ENCODE results near the gene DCK.

Gene DCK

DNA sequence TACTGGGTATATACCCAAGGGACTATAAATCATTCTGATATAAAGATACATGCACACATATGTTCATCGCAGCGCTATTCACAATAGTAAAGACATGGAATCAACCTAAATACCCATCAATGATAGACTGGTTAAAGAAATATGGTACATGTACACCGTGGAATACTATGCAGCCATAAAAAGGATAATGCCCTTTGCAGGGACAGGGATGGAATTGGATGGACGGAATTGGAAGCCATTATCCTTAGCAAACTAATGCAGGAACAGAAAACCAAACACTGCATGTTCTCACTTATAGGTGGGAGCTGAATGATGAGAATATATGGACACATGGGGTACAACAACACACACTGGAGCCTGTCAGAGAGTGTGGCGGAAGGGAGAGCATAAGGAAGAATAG lies 55.9 kb downstream of the DCK start:
- H3K79me2 ChIP-seq (ENCODE audit: low read length) = no peaks in the 10 kb centered on the region
- no peak overlapping the region for H2AFZ ChIP-seq (ENCODE audit: low read length)
- TF ChIP-seq EZH2 (optimal IDR thresholded peaks at IDR 0.05; ENCODE audit: low read depth, low read length) (no peak), EZH2phosphoT487 (IDR thresholded peaks at IDR 0.05; ENCODE audit: low read length) (no peak)
- TF ChIP-seq, protein P1, sequence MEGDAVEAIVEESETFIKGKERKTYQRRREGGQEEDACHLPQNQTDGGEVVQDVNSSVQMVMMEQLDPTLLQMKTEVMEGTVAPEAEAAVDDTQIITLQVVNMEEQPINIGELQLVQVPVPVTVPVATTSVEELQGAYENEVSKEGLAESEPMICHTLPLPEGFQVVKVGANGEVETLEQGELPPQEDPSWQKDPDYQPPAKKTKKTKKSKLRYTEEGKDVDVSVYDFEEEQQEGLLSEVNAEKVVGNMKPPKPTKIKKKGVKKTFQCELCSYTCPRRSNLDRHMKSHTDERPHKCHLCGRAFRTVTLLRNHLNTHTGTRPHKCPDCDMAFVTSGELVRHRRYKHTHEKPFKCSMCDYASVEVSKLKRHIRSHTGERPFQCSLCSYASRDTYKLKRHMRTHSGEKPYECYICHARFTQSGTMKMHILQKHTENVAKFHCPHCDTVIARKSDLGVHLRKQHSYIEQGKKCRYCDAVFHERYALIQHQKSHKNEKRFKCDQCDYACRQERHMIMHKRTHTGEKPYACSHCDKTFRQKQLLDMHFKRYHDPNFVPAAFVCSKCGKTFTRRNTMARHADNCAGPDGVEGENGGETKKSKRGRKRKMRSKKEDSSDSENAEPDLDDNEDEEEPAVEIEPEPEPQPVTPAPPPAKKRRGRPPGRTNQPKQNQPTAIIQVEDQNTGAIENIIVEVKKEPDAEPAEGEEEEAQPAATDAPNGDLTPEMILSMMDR (IDR thresholded peaks at IDR 0.05; ENCODE audit: low read length) = no peak
- H4K20me1 ChIP-seq (ENCODE audit: insufficient read depth, low read length) = no peaks in the 10 kb centered on the region
- H3F3A ChIP-seq (ENCODE audit: insufficient read depth, low read length) = 0 out of 2 replicates have a peak, but pooled peaks cover 3% of the 10 kb centered on the region
- H3K36me3 ChIP-seq (replicated peaks; ENCODE audit: insufficient read depth, low read length) = no peaks in the 10 kb centered on the region
- no peak for DNase-seq
- no peak overlapping the region for H3K4me2 ChIP-seq (ENCODE audit: low read depth, low read length)
- H3K9me2 ChIP-seq (replicated peaks; ENCODE audit: insufficient read depth, low read length) = no peaks in the 10 kb centered on the region
- no peaks in the 10 kb centered on the region for H3K9me3 ChIP-seq (replicated peaks; ENCODE audit: insufficient read depth, low read length)
- H3K4me3 ChIP-seq (ENCODE audit: low read length) = no peak overlapping the region
- H3K27me3 ChIP-seq (replicated peaks; ENCODE audit: insufficient read depth, low read length) = no peaks in the 10 kb centered on the region
- H3K27ac ChIP-seq (ENCODE audit: low read length) = no peak overlapping the region
- H3K9ac ChIP-seq (ENCODE audit: low read length) = no peak overlapping the region
- peaks cover 8% of the 10 kb centered on the region; the same call in 1 of the 2 replicates for H3K4me1 ChIP-seq (ENCODE audit: low read length)

DNA sequence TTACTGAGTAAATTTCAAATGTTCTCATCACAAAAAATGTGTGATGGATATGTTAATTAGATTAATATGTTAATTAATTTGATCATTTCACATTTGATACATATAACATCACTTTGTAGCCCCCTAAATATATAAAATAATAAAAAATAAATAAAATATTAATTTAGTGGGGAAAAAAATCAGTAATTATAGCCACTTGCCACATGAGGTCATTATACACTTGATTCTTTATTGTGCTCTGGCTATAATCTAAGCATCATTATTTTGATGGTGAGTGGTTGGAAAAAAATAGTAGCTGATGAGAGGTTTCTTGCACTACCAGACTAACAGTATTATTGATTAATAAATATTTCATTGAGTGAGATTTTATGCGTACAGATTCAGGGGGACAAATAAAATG lies 57.4 kb downstream of the DCK start:
- Histone ChIP-seq H3K4me1 (ENCODE audit: low read length) (peaks cover 8% of the 10 kb centered on the region; the same call in 1 of the 2 replicates), H3K27me3 (replicated peaks; ENCODE audit: insufficient read depth, low read length) (no peaks in the 10 kb centered on the region), H3K9me2 (replicated peaks; ENCODE audit: insufficient read depth, low read length) (no peaks in the 10 kb centered on the region), H3K4me3 (ENCODE audit: low read length) (no peak overlapping the region), H3K79me2 (ENCODE audit: low read length) (no peaks in the 10 kb centered on the region), H3K27ac (ENCODE audit: low read length) (no peak overlapping the region), H3K36me3 (replicated peaks; ENCODE audit: insufficient read depth, low read length) (no peaks in the 10 kb centered on the region), H4K20me1 (ENCODE audit: insufficient read depth, low read length) (no peaks in the 10 kb centered on the region), H3K9me3 (replicated peaks; ENCODE audit: insufficient read depth, low read length) (no peaks in the 10 kb centered on the region), H3K9ac (ENCODE audit: low read length) (no peak overlapping the region), H3F3A (ENCODE audit: insufficient read depth, low read length) (0 out of 2 replicates have a peak, but pooled peaks cover 3% of the 10 kb centered on the region), H3K4me2 (ENCODE audit: low read depth, low read length) (no peak overlapping the region), H2AFZ (ENCODE audit: low read length) (no peak overlapping the region)
- TF ChIP-seq EZH2 (optimal IDR thresholded peaks at IDR 0.05; ENCODE audit: low read depth, low read length) = no peak
- TF ChIP-seq, protein P1 (IDR thresholded peaks at IDR 0.05; ENCODE audit: low read length) = no peak
- no peak for DNase-seq

DNA sequence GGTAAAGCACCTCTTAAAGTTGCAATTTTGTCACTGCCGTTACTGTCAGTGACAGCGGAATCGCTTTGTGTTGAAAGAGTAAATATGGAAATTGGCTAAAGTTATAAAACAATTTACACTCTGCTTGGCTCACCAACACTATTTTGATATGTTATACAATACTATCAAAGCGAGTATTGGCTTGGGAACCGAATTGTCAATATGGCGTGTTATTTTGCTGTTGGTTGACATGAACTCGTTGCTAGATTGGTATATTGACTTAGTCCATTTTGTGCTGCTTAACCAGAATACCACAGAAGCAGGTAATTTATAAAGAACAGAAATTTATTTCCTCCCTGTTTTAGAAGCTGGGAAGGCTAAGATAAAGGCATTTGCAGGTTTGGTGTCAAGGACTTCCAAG lies 58.6 kb downstream of the DCK start:
- Histone ChIP-seq H2AFZ (ENCODE audit: low read length) (no peak overlapping the region), H3K27me3 (replicated peaks; ENCODE audit: insufficient read depth, low read length) (no peaks in the 10 kb centered on the region), H3K27ac (ENCODE audit: low read length) (no peak overlapping the region), H4K20me1 (ENCODE audit: insufficient read depth, low read length) (no peaks in the 10 kb centered on the region), H3K9me3 (replicated peaks; ENCODE audit: insufficient read depth, low read length) (no peaks in the 10 kb centered on the region), H3K4me3 (ENCODE audit: low read length) (no peak overlapping the region), H3K4me2 (ENCODE audit: low read depth, low read length) (no peak overlapping the region), H3K4me1 (ENCODE audit: low read length) (peaks cover 8% of the 10 kb centered on the region; the same call in 1 of the 2 replicates), H3F3A (ENCODE audit: insufficient read depth, low read length) (0 out of 2 replicates have a peak, but pooled peaks cover 3% of the 10 kb centered on the region), H3K9me2 (replicated peaks; ENCODE audit: insufficient read depth, low read length) (no peaks in the 10 kb centered on the region), H3K9ac (ENCODE audit: low read length) (no peak overlapping the region), H3K36me3 (replicated peaks; ENCODE audit: insufficient read depth, low read length) (no peaks in the 10 kb centered on the region), H3K79me2 (ENCODE audit: low read length) (no peaks in the 10 kb centered on the region)
- TF ChIP-seq, protein P1 (IDR thresholded peaks at IDR 0.05; ENCODE audit: low read length) = no peak
- TF ChIP-seq EZH2phosphoT487 (IDR thresholded peaks at IDR 0.05; ENCODE audit: low read length) = no peak
- TF ChIP-seq EZH2 (optimal IDR thresholded peaks at IDR 0.05; ENCODE audit: low read depth, low read length) = no peak
- no peak for DNase-seq

Measured in MM.1S (cell line).